Panc1 (cell line): ENCODE measurements around the gene VOPP1. TPM values are rescaled to one million over a fixed set of nuclear protein-coding genes. Genes with fewer than 3 reads are reported as not detected.
"Not testable (repeated sequence)": the region's sequence is repeated elsewhere in the genome, so short reads cannot be mapped to it uniquely, and the experiment has no call there.

Experiments used
- ATAC-seq: fragments of 200-7000 bp; cut with Tn5 transposase; 2 replicates; pipeline ENCODE4 v1.9.1; 2020; ENCODE audit warnings: mild to moderate bottlenecking, moderate library complexity
- BruUV-seq: library from RNA; stranded (reverse); fragments of 400-500 nt; replicated peaks from 2 replicates; lab custom pipeline; 2021; lab: Mats Ljungman, UMichigan
- CTCF ChIA-PET: fragments of 300-600 bp; sonication (Branson Sonifier 250); formaldehyde crosslinking; loops from one replicate; lab custom pipeline; 2022; ENCODE audit warnings: antibody characterized with exemption; lab: Charles Lee
- POLR2A ChIA-PET: fragments of 300-600 bp; sonication (Branson Sonifier 250); formaldehyde crosslinking; loops from one replicate; lab custom pipeline; 2022; ENCODE audit warnings: antibody characterized with exemption; lab: Charles Lee
- DNase-seq: peaks from one replicate; pipeline ENCODE4 v3.0.0-alpha.2; 2010; ENCODE audit warnings: low read depth, low spot score
- H3K27ac ChIP-seq: 2 replicates; pipeline ENCODE4 v1.5.1; 2011; ENCODE audit warnings: mild to moderate bottlenecking, low read length, inconsistent platforms
- H3K27me3 ChIP-seq: fragments of 200-500 bp; sonication (Bioruptor generic); 2 replicates; pipeline ENCODE4 v1.6.0; 2014; ENCODE audit warnings: low read length, inconsistent platforms; ENCODE audit not compliant: control insufficient read depth, insufficient read depth
- H3K36me3 ChIP-seq: fragments of 200-500 bp; sonication (Bioruptor generic); 2 replicates; pipeline ENCODE4 v1.5.1; 2014; ENCODE audit warnings: inconsistent platforms, mild to moderate bottlenecking, low read length, moderate library complexity; ENCODE audit not compliant: control insufficient read depth, insufficient read depth
- H3K4me1 ChIP-seq: 2 replicates; pipeline ENCODE4 v1.5.1; 2011; ENCODE audit warnings: inconsistent platforms, mild to moderate bottlenecking, low read length, moderate library complexity; ENCODE audit not compliant: control insufficient read depth, insufficient read depth
- H3K4me3 ChIP-seq, 2 experiments: 2 replicates each; pipeline ENCODE4 v1.5.1; 2011 to 2012; ENCODE audit warnings: low read depth in 2 of 2, low read length in 2 of 2, mild to moderate bottlenecking in 2 of 2, inconsistent platforms in 1 of 2, moderate library complexity in 1 of 2
- H3K9me3 ChIP-seq: fragments of 200-500 bp; sonication (Bioruptor generic); 2 replicates; pipeline ENCODE4 v1.5.1; 2014; ENCODE audit warnings: low read depth, mild to moderate bottlenecking, inconsistent platforms, low read length, moderate library complexity; ENCODE audit not compliant: control insufficient read depth, insufficient read depth
- CTCF ChIP-seq: fragments of 450-650 bp; IDR thresholded peaks from 2 replicates; pipeline ENCODE4 v1.5.1; 2017; ENCODE audit warnings: mild to moderate bottlenecking
- POLR2AphosphoS5 ChIP-seq: IDR thresholded peaks from 2 replicates; pipeline ENCODE4 v1.6.1; 2012; ENCODE audit warnings: mild to moderate bottlenecking, low read depth, low read length, moderate library complexity
- REST ChIP-seq, 2 experiments: IDR thresholded peaks; 2 replicates each; pipeline ENCODE4 v1.6.1; 2011 to 2012; ENCODE audit warnings: low read depth in 2 of 2, control low read depth in 1 of 2, low read length in 1 of 2, mild to moderate bottlenecking in 1 of 2, moderate library complexity in 1 of 2; ENCODE audit not compliant: insufficient read depth in 1 of 2
- SIN3A ChIP-seq: IDR thresholded peaks from 2 replicates; pipeline ENCODE4 v1.6.1; 2012; ENCODE audit warnings: low read depth, mild to moderate bottlenecking, low read length, moderate library complexity, borderline replicate concordance; ENCODE audit not compliant: insufficient read depth
- TCF7L2 ChIP-seq: IDR thresholded peaks from 2 replicates; pipeline ENCODE4 v1.6.1; 2011; ENCODE audit warnings: mild to moderate bottlenecking, low read depth, low read length, inconsistent platforms
- in situ Hi-C: cut with HindIII; loops from 2 replicates; pipeline ENCODE4 v1.10.0; 2016; ENCODE audit warnings: low sequenced_read_pairs, low pct_unique_long_range_greater_than_20kb
- intact Hi-C: fragments of 100-400 bp; cut with micrococcal nuclease; formaldehyde crosslinking; loops from one replicate; pipeline ENCODE4 v1.10.0; 2022; ENCODE audit not compliant: unreplicated experiment
- total RNA-seq: library from RNA; stranded (reverse); gene quantifications from one replicate; pipeline ENCODE4 v1.2.1, GENCODE V29; 2021; ENCODE audit not compliant: unreplicated experiment

Gene VOPP1
- total RNA-seq, 1 experiment from 2014 or later, result 131 TPM

GRCh38 chr7:55512635-55513191, 59.6 kb downstream of the VOPP1 start:
- H3K36me3 ChIP-seq, result no peaks in the 10 kb centered on the region
- in situ Hi-C loops, result no loop called here
- no peaks in the 10 kb centered on the region for H3K4me1 ChIP-seq
- no peak overlapping the region for H3K4me3 ChIP-seq
- DNase-seq (no peak), ATAC-seq (no peak)
- BruUV-seq, result no TSS peak
- H3K9me3 ChIP-seq, result no peaks in the 10 kb centered on the region
- H3K27me3 ChIP-seq, result no peaks in the 10 kb centered on the region
- CTCF ChIA-PET, result interaction anchor here (0.6 kb wide), 1 partner anchor 119 kb away, joined by 9 read pairs; no protein-coding TSS in a partner anchor
- TF ChIP-seq SIN3A (no peak), REST (IDR thresholded peaks at IDR 0.05; ENCODE audit: insufficient read depth in 1 of 2, low read depth in 2 of 2, low read length in 1 of 2) (no peak), POLR2AphosphoS5 (no peak), CTCF (no peak), TCF7L2 (no peak)
- H3K27ac ChIP-seq, result no peak overlapping the region
- POLR2A ChIA-PET, result no interaction called here
- intact Hi-C loops, result no loop called here

GRCh38 chr7:55510621-55511020, 61.7 kb downstream of the VOPP1 start:
- TF ChIP-seq SIN3A, result no peak
- TF ChIP-seq TCF7L2, result no peak
- no peak for TF ChIP-seq POLR2AphosphoS5
- no peak for TF ChIP-seq CTCF
- no peak for TF ChIP-seq REST (IDR thresholded peaks at IDR 0.05; ENCODE audit: insufficient read depth in 1 of 2, low read depth in 2 of 2, low read length in 1 of 2)
- ChIA-PET CTCF (no interaction called here), POLR2A (no interaction called here)
- intact Hi-C loops (no loop called here), in situ Hi-C loops (no loop called here)
- ATAC-seq (no peak), DNase-seq (no peak)
- no peaks in the 10 kb centered on the region for H3K9me3 ChIP-seq
- H3K27me3 ChIP-seq, result no peaks in the 10 kb centered on the region
- H3K4me1 ChIP-seq, result no peaks in the 10 kb centered on the region
- no TSS peak for BruUV-seq
- no peak overlapping the region for H3K4me3 ChIP-seq
- no peak overlapping the region for H3K27ac ChIP-seq
- no peaks in the 10 kb centered on the region for H3K36me3 ChIP-seq

GRCh38 chr7:55510206-55510605, 62.1 kb downstream of the VOPP1 start:
- POLR2A ChIA-PET, H3K27ac ChIP-seq, ATAC-seq, H3K9me3 ChIP-seq, H3K4me3 ChIP-seq, H3K4me1 ChIP-seq, CTCF ChIA-PET, H3K27me3 ChIP-seq, in situ Hi-C loops, H3K36me3 ChIP-seq, DNase-seq, intact Hi-C loops, BruUV-seq: not testable (repeated sequence)
